GM23338 (cell line): ENCODE results near the gene IRS1. TPM values are rescaled to one million over a fixed set of nuclear protein-coding genes. Genes with fewer than 3 reads are reported as not detected.

Experiments used
- ATAC-seq: fragments of 200-7000 bp; cut with Tn5 transposase; 3 replicates; pipeline ENCODE4 v1.9.1; 2020
- DNase-seq: peaks from one replicate; pipeline ENCODE4 v3.0.0-alpha.2; 2015; ENCODE audit warnings: low spot score
- H2AFZ ChIP-seq: fragments of 200-600 bp; sonication (generic); 2 replicates; pipeline ENCODE4 v1.8.0; 2016; ENCODE audit warnings: antibody characterized with exemption, mild to moderate bottlenecking, moderate library complexity
- H3F3A ChIP-seq: fragments of 200-600 bp; sonication (generic); replicated peaks from 2 replicates; pipeline ENCODE4 v1.8.0; 2017; ENCODE audit warnings: antibody characterized with exemption, mixed run types, low read depth
- H3K27ac ChIP-seq: fragments of 200-600 bp; sonication (generic); 2 replicates; pipeline ENCODE4 v1.6.1; 2016; ENCODE audit warnings: low read depth
- H3K27me3 ChIP-seq: fragments of 200-600 bp; sonication (generic); 2 replicates; pipeline ENCODE4 v1.8.0; 2016; ENCODE audit warnings: mild to moderate bottlenecking, mixed run types, moderate library complexity; ENCODE audit not compliant: insufficient read depth
- H3K36me3 ChIP-seq: fragments of 200-600 bp; sonication (generic); 2 replicates; pipeline ENCODE4 v1.8.0; 2016; ENCODE audit warnings: mild to moderate bottlenecking; ENCODE audit not compliant: insufficient read depth
- H3K4me1 ChIP-seq: fragments of 200-600 bp; sonication (generic); 2 replicates; pipeline ENCODE4 v1.8.0; 2016; ENCODE audit warnings: mild to moderate bottlenecking, moderate library complexity; ENCODE audit not compliant: insufficient read depth
- H3K4me2 ChIP-seq: fragments of 200-600 bp; sonication (generic); 2 replicates; pipeline ENCODE4 v1.7.1; 2017; ENCODE audit warnings: mixed run types
- H3K4me3 ChIP-seq: fragments of 200-600 bp; sonication (generic); 2 replicates; pipeline ENCODE4 v1.6.1; 2016; ENCODE audit warnings: mixed run types
- H3K79me2 ChIP-seq: fragments of 200-600 bp; sonication (generic); replicated peaks from 2 replicates; pipeline ENCODE4 v1.8.0; 2017; ENCODE audit warnings: mild to moderate bottlenecking; ENCODE audit not compliant: insufficient read depth
- H3K9me2 ChIP-seq: fragments of 200-600 bp; sonication (generic); 2 replicates; pipeline ENCODE4 v1.8.0; 2017; ENCODE audit not compliant: insufficient read depth
- H4K20me1 ChIP-seq: fragments of 200-600 bp; sonication (generic); replicated peaks from 2 replicates; pipeline ENCODE4 v1.8.0; 2017; ENCODE audit warnings: mild to moderate bottlenecking; ENCODE audit not compliant: insufficient read depth
- H3K27ac Mint-ChIP-seq: 2 replicates; pipeline ENCODE4 v1.8.0; 2020; ENCODE audit warnings: inconsistent platforms, mild to moderate bottlenecking, moderate library complexity, mixed read lengths
- H3K27me3 Mint-ChIP-seq: 3 replicates; pipeline ENCODE4 v1.8.0; 2022; ENCODE audit warnings: low read depth, mild to moderate bottlenecking, moderate library complexity, mixed read lengths, inconsistent platforms; ENCODE audit not compliant: insufficient read depth, poor library complexity
- H3K36me3 Mint-ChIP-seq: 3 replicates; pipeline ENCODE4 v1.8.0; 2021; ENCODE audit warnings: low read depth, mild to moderate bottlenecking, inconsistent platforms, moderate library complexity, mixed read lengths
- H3K4me1 Mint-ChIP-seq: 3 replicates; pipeline ENCODE4 v1.8.0; 2020; ENCODE audit warnings: mild to moderate bottlenecking, inconsistent platforms, mixed read lengths
- H3K4me3 Mint-ChIP-seq: 3 replicates; pipeline ENCODE4 v1.8.0; 2021; ENCODE audit warnings: moderate library complexity, mild to moderate bottlenecking, inconsistent platforms, mixed read lengths
- H3K9me3 Mint-ChIP-seq: 3 replicates; pipeline ENCODE4 v1.8.0; 2020; ENCODE audit warnings: moderate library complexity, mild to moderate bottlenecking, inconsistent platforms, mixed read lengths
- CREB1 ChIP-seq: fragments of 250-450 bp; sonication (Bioruptor Pico); IDR thresholded peaks from 2 replicates; pipeline ENCODE4 v1.5.0; 2020; ENCODE audit warnings: low read depth, mild to moderate bottlenecking, moderate library complexity
- EZH2 ChIP-seq: fragments of 200-600 bp; sonication (generic); IDR thresholded peaks from one replicate; pipeline ENCODE4 v1.8.0; 2017; ENCODE audit warnings: antibody characterized with exemption, mild to moderate bottlenecking, low read depth; ENCODE audit not compliant: unreplicated experiment
- EZH2phosphoT487 ChIP-seq: fragments of 200-600 bp; sonication (generic); IDR thresholded peaks from one replicate; pipeline ENCODE4 v1.8.1; 2018; ENCODE audit warnings: antibody characterized with exemption; ENCODE audit not compliant: unreplicated experiment
- POLR2AphosphoS5 ChIP-seq: IDR thresholded peaks from 2 replicates; pipeline ENCODE4 v1.6.1; 2016; ENCODE audit warnings: antibody characterized with exemption, low read depth
- REST ChIP-seq: IDR thresholded peaks from one replicate; pipeline ENCODE4 v1.6.1; 2018; ENCODE audit warnings: antibody characterized with exemption; ENCODE audit not compliant: unreplicated experiment
- STAT1 ChIP-seq: IDR thresholded peaks from one replicate; pipeline ENCODE4 v1.6.1; 2016; ENCODE audit warnings: antibody characterized with exemption; ENCODE audit not compliant: unreplicated experiment
- ZNF331 ChIP-seq: fragments of 250-450 bp; sonication (Bioruptor Pico); IDR thresholded peaks from 2 replicates; pipeline ENCODE4 v1.5.0; 2020; ENCODE audit warnings: low read depth, mild to moderate bottlenecking, moderate library complexity
- polyA plus RNA-seq: library from polyadenylated mRNA; unstranded; fragments of >200 nt; fragmentation: Nextera tagmentation; extraction: Ambion mirVana; gene quantifications from 2 replicates; pipeline ENCODE4 v1.2.1, GENCODE V29; 2016
- total RNA-seq: library from RNA; depleted of rRNA; stranded (reverse); fragments of >200 nt; shearing (Covaris generic); gene quantifications from 2 replicates; pipeline ENCODE4 v1.2.3, GENCODE V29; 2014
- TF ChIP-seq, protein P1 (sequence below): IDR thresholded peaks from 2 replicates; pipeline ENCODE4 v1.6.1; 2016; ENCODE audit warnings: antibody characterized with exemption
- TF ChIP-seq, protein P2 (sequence below): fragments of 250-450 bp; sonication (Bioruptor Pico); IDR thresholded peaks from 2 replicates; pipeline ENCODE4 v1.5.0; 2020; ENCODE audit warnings: mild to moderate bottlenecking, moderate library complexity

IRS1 gene
- total and polyA plus RNA-seq, 2 experiments from 2014 or later: 6.9 to 26.2 TPM

GRCh38 chr2:226836548-226836885 is 36.9 kb upstream of the IRS1 start (continued):
- TF ChIP-seq REST (no peak), ZNF331 (CRISPR knock-in tag) (no peak), POLR2AphosphoS5 (no peak), EZH2phosphoT487 (no peak)

DNA sequence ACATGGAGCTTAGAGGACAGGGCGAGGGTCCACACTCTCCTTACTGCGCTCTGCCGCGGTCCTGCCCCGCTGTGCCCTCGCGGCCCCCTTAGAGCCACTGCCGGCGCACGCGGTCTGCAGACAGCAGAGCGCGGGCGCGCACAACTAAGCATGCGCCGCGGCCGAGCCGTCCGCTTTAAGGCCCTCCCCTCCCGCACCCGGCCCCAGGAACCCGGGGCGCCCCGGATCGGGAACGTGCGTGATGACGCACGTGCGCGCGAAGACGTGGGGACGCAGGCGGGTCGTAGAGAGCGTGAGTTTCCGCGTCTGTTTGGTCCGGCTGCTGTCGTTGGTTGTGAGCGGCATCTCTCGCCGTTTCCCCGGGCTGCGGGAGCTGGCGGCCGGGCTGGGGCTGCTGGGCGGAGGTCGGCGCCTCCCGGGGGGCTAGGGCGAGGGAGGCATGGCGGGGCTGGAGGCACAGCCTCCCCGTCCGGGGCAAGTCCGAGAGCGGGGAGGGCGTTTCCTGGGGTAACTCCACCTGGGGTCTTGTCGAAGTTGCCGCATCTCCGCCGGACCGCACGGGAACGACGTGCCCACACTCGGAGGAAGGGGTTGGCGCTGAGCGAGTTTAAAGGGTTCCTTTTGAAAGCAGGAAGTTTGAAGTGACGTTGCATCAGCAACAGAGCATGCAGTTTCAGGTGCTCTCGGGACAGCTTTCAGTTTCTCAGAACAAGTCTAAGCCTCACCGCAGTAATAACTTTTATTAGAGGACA is 36.4 kb upstream of the IRS1 start, which contains the start of gene RHBDD1:
RHBDD1 (plus strand) TSS at position 259 of the 752 bp plus-strand sequence. CDS start 28,640 bp downstream, outside the sequence.
- Histone ChIP-seq H3K27ac (peak within 1 kb of the TSS; percentile 95), H3K79me2 (peaks cover 16% of the 10 kb centered on the region; the same call in 1 of the 2 replicates), H3K9me2 (no peaks in the 10 kb centered on the region), H3K27me3 (peaks cover 9% of the 10 kb centered on the region; the same call in 1 of the 2 replicates), H3K4me1 (peaks cover 16% of the 10 kb centered on the region), H3K36me3 (no peaks in the 10 kb centered on the region), H2AFZ (peak within 1 kb of the TSS; percentile 87), H4K20me1 (no peaks in the 10 kb centered on the region; the same call in 1 of the 2 replicates), H3F3A (peaks cover 10% of the 10 kb centered on the region; the same call in 1 of the 2 replicates), H3K4me2 (peak within 1 kb of the TSS; percentile 76), H3K4me3 (peak within 1 kb of the TSS; percentile 53)
- H3K4me1 Mint-ChIP-seq: peaks cover 15% of the 10 kb centered on the region
- peaks cover 5% of the 10 kb centered on the region for H3K27me3 Mint-ChIP-seq
- DNase-seq (peak; percentile 96), ATAC-seq (peak; percentile 94)
- H3K27ac Mint-ChIP-seq: peak within 1 kb of the TSS; percentile 98
- peaks cover 10% of the 10 kb centered on the region; the same call in 2 of the 3 replicates for H3K36me3 Mint-ChIP-seq
- no peaks in the 10 kb centered on the region; the same call in 2 of the 3 replicates for H3K9me3 Mint-ChIP-seq
- H3K4me3 Mint-ChIP-seq: peak within 1 kb of the TSS; percentile 89
- peak; percentile 89 for TF ChIP-seq CREB1 (CRISPR knock-in tag)
- TF ChIP-seq EZH2: no peak
- peak; percentile 71 for TF ChIP-seq POLR2AphosphoS5
- TF ChIP-seq STAT1: no peak
- TF ChIP-seq, protein P1, sequence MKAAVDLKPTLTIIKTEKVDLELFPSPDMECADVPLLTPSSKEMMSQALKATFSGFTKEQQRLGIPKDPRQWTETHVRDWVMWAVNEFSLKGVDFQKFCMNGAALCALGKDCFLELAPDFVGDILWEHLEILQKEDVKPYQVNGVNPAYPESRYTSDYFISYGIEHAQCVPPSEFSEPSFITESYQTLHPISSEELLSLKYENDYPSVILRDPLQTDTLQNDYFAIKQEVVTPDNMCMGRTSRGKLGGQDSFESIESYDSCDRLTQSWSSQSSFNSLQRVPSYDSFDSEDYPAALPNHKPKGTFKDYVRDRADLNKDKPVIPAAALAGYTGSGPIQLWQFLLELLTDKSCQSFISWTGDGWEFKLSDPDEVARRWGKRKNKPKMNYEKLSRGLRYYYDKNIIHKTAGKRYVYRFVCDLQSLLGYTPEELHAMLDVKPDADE: peak; percentile 9; the same call in 1 of the 2 replicates
- TF ChIP-seq, protein P2, sequence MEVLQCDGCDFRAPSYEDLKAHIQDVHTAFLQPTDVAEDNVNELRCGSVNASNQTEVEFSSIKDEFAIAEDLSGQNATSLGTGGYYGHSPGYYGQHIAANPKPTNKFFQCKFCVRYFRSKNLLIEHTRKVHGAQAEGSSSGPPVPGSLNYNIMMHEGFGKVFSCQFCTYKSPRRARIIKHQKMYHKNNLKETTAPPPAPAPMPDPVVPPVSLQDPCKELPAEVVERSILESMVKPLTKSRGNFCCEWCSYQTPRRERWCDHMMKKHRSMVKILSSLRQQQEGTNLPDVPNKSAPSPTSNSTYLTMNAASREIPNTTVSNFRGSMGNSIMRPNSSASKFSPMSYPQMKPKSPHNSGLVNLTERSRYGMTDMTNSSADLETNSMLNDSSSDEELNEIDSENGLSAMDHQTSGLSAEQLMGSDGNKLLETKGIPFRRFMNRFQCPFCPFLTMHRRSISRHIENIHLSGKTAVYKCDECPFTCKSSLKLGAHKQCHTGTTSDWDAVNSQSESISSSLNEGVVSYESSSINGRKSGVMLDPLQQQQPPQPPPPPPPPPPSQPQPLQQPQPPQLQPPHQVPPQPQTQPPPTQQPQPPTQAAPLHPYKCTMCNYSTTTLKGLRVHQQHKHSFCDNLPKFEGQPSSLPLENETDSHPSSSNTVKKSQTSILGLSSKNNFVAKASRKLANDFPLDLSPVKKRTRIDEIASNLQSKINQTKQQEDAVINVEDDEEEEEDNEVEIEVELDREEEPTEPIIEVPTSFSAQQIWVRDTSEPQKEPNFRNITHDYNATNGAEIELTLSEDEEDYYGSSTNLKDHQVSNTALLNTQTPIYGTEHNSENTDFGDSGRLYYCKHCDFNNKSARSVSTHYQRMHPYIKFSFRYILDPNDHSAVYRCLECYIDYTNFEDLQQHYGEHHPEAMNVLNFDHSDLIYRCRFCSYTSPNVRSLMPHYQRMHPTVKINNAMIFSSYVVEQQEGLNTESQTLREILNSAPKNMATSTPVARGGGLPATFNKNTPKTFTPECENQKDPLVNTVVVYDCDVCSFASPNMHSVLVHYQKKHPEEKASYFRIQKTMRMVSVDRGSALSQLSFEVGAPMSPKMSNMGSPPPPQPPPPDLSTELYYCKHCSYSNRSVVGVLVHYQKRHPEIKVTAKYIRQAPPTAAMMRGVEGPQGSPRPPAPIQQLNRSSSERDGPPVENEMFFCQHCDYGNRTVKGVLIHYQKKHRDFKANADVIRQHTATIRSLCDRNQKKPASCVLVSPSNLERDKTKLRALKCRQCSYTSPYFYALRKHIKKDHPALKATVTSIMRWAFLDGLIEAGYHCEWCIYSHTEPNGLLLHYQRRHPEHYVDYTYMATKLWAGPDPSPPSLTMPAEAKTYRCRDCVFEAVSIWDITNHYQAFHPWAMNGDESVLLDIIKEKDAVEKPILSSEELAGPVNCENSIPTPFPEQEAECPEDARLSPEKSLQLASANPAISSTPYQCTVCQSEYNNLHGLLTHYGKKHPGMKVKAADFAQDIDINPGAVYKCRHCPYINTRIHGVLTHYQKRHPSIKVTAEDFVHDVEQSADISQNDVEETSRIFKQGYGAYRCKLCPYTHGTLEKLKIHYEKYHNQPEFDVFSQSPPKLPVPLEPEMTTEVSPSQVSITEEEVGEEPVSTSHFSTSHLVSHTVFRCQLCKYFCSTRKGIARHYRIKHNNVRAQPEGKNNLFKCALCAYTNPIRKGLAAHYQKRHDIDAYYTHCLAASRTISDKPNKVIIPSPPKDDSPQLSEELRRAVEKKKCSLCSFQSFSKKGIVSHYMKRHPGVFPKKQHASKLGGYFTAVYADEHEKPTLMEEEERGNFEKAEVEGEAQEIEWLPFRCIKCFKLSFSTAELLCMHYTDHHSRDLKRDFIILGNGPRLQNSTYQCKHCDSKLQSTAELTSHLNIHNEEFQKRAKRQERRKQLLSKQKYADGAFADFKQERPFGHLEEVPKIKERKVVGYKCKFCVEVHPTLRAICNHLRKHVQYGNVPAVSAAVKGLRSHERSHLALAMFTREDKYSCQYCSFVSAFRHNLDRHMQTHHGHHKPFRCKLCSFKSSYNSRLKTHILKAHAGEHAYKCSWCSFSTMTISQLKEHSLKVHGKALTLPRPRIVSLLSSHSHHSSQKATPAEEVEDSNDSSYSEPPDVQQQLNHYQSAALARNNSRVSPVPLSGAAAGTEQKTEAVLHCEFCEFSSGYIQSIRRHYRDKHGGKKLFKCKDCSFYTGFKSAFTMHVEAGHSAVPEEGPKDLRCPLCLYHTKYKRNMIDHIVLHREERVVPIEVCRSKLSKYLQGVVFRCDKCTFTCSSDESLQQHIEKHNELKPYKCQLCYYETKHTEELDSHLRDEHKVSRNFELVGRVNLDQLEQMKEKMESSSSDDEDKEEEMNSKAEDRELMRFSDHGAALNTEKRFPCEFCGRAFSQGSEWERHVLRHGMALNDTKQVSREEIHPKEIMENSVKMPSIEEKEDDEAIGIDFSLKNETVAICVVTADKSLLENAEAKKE (CRISPR knock-in tag): no peak
